Type B pancreatic cell (in vitro differentiated cells): Measurements from ENCODE around the gene CCDC187. TPM values are rescaled to one million over a fixed set of nuclear protein-coding genes. Genes with fewer than 3 reads are reported as not detected.

Experiments
- DNase-seq: peaks from one replicate; pipeline ENCODE4 v3.0.0; 2021; ENCODE audit warnings: mixed read lengths; ENCODE audit not compliant: unreplicated experiment; ENCODE audit errors: extremely low spot score
- H3K27ac Mint-ChIP-seq: 2 replicates; pipeline ENCODE4 v1.8.0; 2021; ENCODE audit warnings: mild to moderate bottlenecking, mixed read lengths
- H3K27me3 Mint-ChIP-seq: 2 replicates; pipeline ENCODE4 v1.8.0; 2021; ENCODE audit warnings: mixed read lengths
- H3K36me3 Mint-ChIP-seq: 2 replicates; pipeline ENCODE4 v1.8.0; 2021; ENCODE audit warnings: mixed read lengths
- H3K4me1 Mint-ChIP-seq: one replicate; pipeline ENCODE4 v1.8.0; 2021; ENCODE audit warnings: mixed read lengths; ENCODE audit not compliant: unreplicated experiment
- H3K4me3 Mint-ChIP-seq: 2 replicates; pipeline ENCODE4 v1.8.0; 2021; ENCODE audit warnings: mild to moderate bottlenecking, mixed read lengths
- H3K9me3 Mint-ChIP-seq: 2 replicates; pipeline ENCODE4 v1.8.0; 2021; ENCODE audit warnings: mixed read lengths
- CTCF ChIP-seq: fragments of 200-600 bp; sonication (generic); conservative IDR thresholded peaks from 2 replicates; pipeline ENCODE4 v1.5.0; 2021; ENCODE audit warnings: antibody characterized with exemption, mild to moderate bottlenecking
- total RNA-seq: library from RNA; stranded (reverse); gene quantifications from 2 replicates; pipeline ENCODE4 v1.2.1, GENCODE V29; 2021; ENCODE audit warnings: low replicate concordance

The CCDC187 gene
- total RNA-seq, 1 donor from 2014 or later, result 0.70 TPM

- peaks cover 14% of the 10 kb centered on the region for H3K27me3 Mint-ChIP-seq
- no peak overlapping the region for H3K27ac Mint-ChIP-seq
Measured at GRCh38 chr9:136279471-136279870, 24.4 kb downstream of the CCDC187 start.

GRCh38 chr9:136278894-136279293 is 25.0 kb downstream of the CCDC187 start:
- no peak overlapping the region for H3K27ac Mint-ChIP-seq
- TF ChIP-seq CTCF, result no peak
- H3K4me1 Mint-ChIP-seq, result no peaks in the 10 kb centered on the region
- DNase-seq, result no peak
- no peaks in the 10 kb centered on the region for H3K9me3 Mint-ChIP-seq
- H3K4me3 Mint-ChIP-seq, result no peak overlapping the region
- no peaks in the 10 kb centered on the region for H3K36me3 Mint-ChIP-seq
- H3K27me3 Mint-ChIP-seq, result peaks cover 14% of the 10 kb centered on the region

More at GRCh38 chr9:136279471-136279870, 24.4 kb downstream of the CCDC187 start:
- H3K36me3 Mint-ChIP-seq, result no peaks in the 10 kb centered on the region
- H3K9me3 Mint-ChIP-seq, result no peaks in the 10 kb centered on the region
- H3K4me1 Mint-ChIP-seq, result no peaks in the 10 kb centered on the region
- no peak overlapping the region for H3K4me3 Mint-ChIP-seq
- TF ChIP-seq CTCF, result no peak
- DNase-seq, result no peak

GRCh38 chr9:136278221-136278620 is 25.7 kb downstream of the CCDC187 start:
- H3K4me1 Mint-ChIP-seq, result no peaks in the 10 kb centered on the region
- DNase-seq, result no peak
- H3K36me3 Mint-ChIP-seq, result no peaks in the 10 kb centered on the region
- H3K27me3 Mint-ChIP-seq, result peaks cover 20% of the 10 kb centered on the region
- no peaks in the 10 kb centered on the region for H3K9me3 Mint-ChIP-seq
- no peak overlapping the region for H3K27ac Mint-ChIP-seq
- no peak overlapping the region for H3K4me3 Mint-ChIP-seq
- TF ChIP-seq CTCF, result no peak

DNA sequence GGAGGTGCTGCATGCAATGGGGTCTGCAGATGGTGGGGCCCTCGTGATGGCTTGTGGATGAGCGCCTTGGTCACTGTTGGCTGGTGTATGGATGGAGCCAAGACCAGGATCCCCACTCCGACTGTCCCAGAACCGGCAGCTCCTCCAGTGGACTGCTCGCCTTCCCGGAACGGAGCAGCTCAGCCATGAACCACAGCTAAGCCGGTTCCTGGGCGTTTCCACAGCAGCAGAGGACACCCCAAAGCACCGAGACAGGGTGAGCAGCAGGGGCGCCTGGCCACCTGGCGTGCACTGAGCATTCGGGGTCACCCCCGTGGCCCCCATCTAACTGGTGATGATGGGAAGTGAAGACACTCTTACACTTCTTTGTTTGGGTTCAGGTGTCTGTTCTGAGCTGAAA is 26.1 kb downstream of the CCDC187 start:
- no peaks in the 10 kb centered on the region for H3K36me3 Mint-ChIP-seq
- H3K9me3 Mint-ChIP-seq, result no peaks in the 10 kb centered on the region
- TF ChIP-seq CTCF, result no peak
- DNase-seq, result no peak
- H3K27ac Mint-ChIP-seq, result no peak overlapping the region
- H3K27me3 Mint-ChIP-seq, result peaks cover 25% of the 10 kb centered on the region
- H3K4me1 Mint-ChIP-seq, result no peaks in the 10 kb centered on the region
- H3K4me3 Mint-ChIP-seq, result no peak overlapping the region

DNA sequence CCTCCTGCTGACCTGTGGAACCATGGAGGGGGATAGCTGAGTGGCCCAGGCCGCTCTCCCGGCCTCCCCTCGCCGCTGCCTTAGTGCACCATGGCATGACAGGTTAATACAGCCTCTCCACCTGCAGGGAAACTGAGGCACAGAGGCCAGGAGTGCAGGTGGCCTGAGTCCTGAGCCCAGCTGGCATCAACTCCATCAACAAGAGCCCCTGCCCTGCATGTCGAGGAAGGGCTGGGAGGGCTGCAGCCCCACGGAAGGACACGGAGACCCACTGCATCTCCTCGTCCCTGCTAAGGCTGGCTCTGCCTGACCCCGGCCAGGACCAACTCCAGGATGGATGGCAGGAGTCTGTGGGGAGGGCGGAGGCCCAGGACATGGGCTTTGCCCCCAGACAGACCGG is 27.2 kb downstream of the CCDC187 start:
- Mint-ChIP-seq H3K4me3 (no peak overlapping the region), H3K9me3 (no peaks in the 10 kb centered on the region), H3K4me1 (no peaks in the 10 kb centered on the region), H3K27me3 (peaks cover 26% of the 10 kb centered on the region), H3K36me3 (no peaks in the 10 kb centered on the region), H3K27ac (no peak overlapping the region)
- no peak for DNase-seq
- TF ChIP-seq CTCF, result no peak
